PC-3 (cell line): Measurements from ENCODE around the gene SSC5D.

Source experiments
- CTCF ChIP-seq: fragments of 300-600 bp; sonication (generic); conservative IDR thresholded peaks from 2 replicates; pipeline ENCODE4 v1.5.1; 2017; ENCODE audit warnings: antibody characterized with exemption, low read depth, mild to moderate bottlenecking, low read length
- EZH2phosphoT487 ChIP-seq: fragments of 300-600 bp; sonication (generic); IDR thresholded peaks from 2 replicates; pipeline ENCODE4 v1.6.1; 2018; ENCODE audit warnings: mild to moderate bottlenecking, antibody characterized with exemption, low read length, borderline replicate concordance

GRCh38 chr19:55554741-55555152 is 66.5 kb downstream of the SSC5D start:
- TF ChIP-seq CTCF (no peak), EZH2phosphoT487 (no peak)
